ENCODE measurements around the gene GRK5. TPM values are rescaled to one million over a fixed set of nuclear protein-coding genes. Genes with fewer than 3 reads are reported as not detected.
A peak's percentile ranks its signal among the peaks of the same experiment; 100 is the strongest.

GRK5 gene
- total and polyA plus RNA-seq, 8 donors = 10.9 to 95.9 (median 34.0) TPM

DNA sequence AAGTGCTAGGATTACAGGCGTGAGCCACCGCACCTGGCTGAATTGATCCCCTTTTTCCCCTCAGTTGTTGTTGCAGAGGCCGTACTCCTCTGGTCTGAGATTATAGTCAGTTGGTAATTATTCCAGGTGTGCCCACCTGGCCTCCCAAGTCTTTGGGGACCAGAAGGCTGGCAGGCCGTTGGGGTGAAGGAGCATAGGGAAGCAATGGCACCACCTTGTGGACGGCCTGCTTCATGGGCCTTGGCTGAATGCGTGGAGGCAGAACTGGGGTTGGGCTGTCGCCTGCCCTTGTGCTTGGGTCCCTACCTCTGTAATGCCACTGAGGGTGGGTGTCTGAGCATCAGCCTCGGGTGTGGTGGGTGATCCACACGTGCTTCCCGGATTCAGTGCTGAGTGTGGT, 209.5 kb downstream of the GRK5 start:
- no peaks in the 10 kb centered on the region for H3K27me3 ChIP-seq
- H3K27ac ChIP-seq = peak overlapping the region in 4 of 5 donors; percentile 3 to 88 (median 32)
- peak; percentile 82 to 88 for DNase-seq
- WGBS, 5 donors = 38 to 58% (median 44%) methylated on average over 7 to 10 of the region's 10 CpGs
- no peaks in the 10 kb centered on the region for H3K9me3 ChIP-seq
- H3K4me1 ChIP-seq = peaks cover 16 to 47% (median 35%) of the 10 kb centered on the region in 4 donors
- H3K4me3 ChIP-seq = no peak overlapping the region
- H3K36me3 ChIP-seq = peaks cover 0 to 11% (median 6%) of the 10 kb centered on the region in 4 donors
- no peak for TF ChIP-seq POLR2A (IDR thresholded peaks at IDR 0.05)
- TF ChIP-seq POLR2AphosphoS5 (IDR thresholded peaks at IDR 0.05) = peak in 2 of 3 donors; percentile 30 to 41
- TF ChIP-seq EP300 (IDR thresholded peaks at IDR 0.05) = no peak
- TF ChIP-seq, protein P1, sequence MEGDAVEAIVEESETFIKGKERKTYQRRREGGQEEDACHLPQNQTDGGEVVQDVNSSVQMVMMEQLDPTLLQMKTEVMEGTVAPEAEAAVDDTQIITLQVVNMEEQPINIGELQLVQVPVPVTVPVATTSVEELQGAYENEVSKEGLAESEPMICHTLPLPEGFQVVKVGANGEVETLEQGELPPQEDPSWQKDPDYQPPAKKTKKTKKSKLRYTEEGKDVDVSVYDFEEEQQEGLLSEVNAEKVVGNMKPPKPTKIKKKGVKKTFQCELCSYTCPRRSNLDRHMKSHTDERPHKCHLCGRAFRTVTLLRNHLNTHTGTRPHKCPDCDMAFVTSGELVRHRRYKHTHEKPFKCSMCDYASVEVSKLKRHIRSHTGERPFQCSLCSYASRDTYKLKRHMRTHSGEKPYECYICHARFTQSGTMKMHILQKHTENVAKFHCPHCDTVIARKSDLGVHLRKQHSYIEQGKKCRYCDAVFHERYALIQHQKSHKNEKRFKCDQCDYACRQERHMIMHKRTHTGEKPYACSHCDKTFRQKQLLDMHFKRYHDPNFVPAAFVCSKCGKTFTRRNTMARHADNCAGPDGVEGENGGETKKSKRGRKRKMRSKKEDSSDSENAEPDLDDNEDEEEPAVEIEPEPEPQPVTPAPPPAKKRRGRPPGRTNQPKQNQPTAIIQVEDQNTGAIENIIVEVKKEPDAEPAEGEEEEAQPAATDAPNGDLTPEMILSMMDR (IDR thresholded peaks at IDR 0.05) = peak in 6 of 7 experiments; percentile 55 to 89 (median 71)
- intact Hi-C loops (cut with DNase I; ENCODE audit: low total_unique reads) = loop anchor here (10.0 kb wide), 1 partner anchor 212 kb away; the partner anchor contains the start of gene GRK5

DNA sequence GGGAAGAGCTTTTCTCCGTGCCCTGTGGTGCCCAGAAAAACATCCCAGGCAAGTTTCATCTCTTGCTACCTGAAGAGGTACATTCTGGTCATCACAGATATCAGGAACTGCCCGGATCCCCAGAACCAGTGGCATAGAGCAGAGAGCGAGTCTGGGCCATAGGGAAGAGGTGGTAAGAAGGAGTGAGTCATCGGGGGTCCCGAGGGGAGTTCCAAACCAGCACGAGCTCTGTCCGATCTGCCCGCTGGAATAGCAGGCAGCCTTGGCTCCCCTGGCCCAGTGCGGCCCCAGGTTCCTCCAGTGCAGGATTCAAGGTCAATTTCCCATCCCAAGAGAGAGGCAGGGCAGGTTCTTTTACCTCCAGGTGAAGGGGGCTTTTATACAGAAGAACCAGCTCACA, 210.5 kb downstream of the GRK5 start:
- Histone ChIP-seq H3K36me3 (peaks cover 0 to 13% (median 7%) of the 10 kb centered on the region in 4 donors), H3K27me3 (no peaks in the 10 kb centered on the region), H3K9me3 (no peaks in the 10 kb centered on the region), H3K4me3 (no peak overlapping the region), H3K27ac (peak overlapping the region in 1 of 5 donors; percentile 9), H3K4me1 (peaks cover 6 to 46% (median 33%) of the 10 kb centered on the region in 4 donors)
- TF ChIP-seq POLR2A (IDR thresholded peaks at IDR 0.05) (no peak), POLR2AphosphoS5 (IDR thresholded peaks at IDR 0.05) (no peak), EP300 (IDR thresholded peaks at IDR 0.05) (no peak)
- TF ChIP-seq, protein P1 (IDR thresholded peaks at IDR 0.05) = no peak
- intact Hi-C loops (cut with DNase I; ENCODE audit: low total_unique reads) = loop anchor here (10.0 kb wide), 1 partner anchor 213 kb away; the partner anchor contains the start of gene GRK5
- no peak for DNase-seq
- WGBS, 5 donors = 90 to 96% (median 94%) methylated on average over 2 to 9 of the region's 9 CpGs

DNA sequence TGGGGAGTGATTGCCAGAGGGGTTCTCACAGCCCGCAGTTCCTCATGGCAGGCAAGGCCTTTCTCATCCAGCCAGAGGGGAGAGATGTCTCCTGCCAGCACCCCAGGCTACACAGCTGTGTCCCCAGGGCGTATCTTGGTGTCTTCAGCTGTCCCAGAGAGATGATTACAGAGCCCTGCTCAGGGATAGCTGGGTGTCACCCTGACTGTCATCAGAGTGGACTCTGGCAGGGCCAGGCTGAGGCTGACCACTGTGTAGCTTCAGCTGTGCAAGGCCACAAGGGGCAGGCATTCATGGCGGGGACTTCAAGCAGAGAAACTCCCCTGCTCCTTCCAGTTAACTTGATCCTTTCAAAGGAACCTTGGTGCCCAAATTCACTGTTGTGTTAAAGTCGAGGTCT, 211.0 kb downstream of the GRK5 start:
- TF ChIP-seq POLR2AphosphoS5 (IDR thresholded peaks at IDR 0.05) = no peak
- TF ChIP-seq POLR2A (IDR thresholded peaks at IDR 0.05) = no peak
- TF ChIP-seq EP300 (IDR thresholded peaks at IDR 0.05) = no peak
- TF ChIP-seq, protein P1 (IDR thresholded peaks at IDR 0.05) = no peak
- H3K27ac ChIP-seq = peak overlapping the region in 1 of 5 donors; percentile 9
- H3K27me3 ChIP-seq = no peaks in the 10 kb centered on the region
- no peak overlapping the region for H3K4me3 ChIP-seq
- intact Hi-C loops (cut with DNase I; ENCODE audit: low total_unique reads) = loop anchor here (10.0 kb wide), 1 partner anchor 214 kb away; the partner anchor contains the start of gene GRK5
- no peaks in the 10 kb centered on the region for H3K9me3 ChIP-seq
- 75 to 88% (median 76%) methylated on average over 4 of the region's 4 CpGs for WGBS, 5 donors
- DNase-seq = no peak
- H3K4me1 ChIP-seq = peaks cover 1 to 40% (median 30%) of the 10 kb centered on the region in 4 donors
- H3K36me3 ChIP-seq = peaks cover 0 to 18% (median 12%) of the 10 kb centered on the region in 4 donors

DNA sequence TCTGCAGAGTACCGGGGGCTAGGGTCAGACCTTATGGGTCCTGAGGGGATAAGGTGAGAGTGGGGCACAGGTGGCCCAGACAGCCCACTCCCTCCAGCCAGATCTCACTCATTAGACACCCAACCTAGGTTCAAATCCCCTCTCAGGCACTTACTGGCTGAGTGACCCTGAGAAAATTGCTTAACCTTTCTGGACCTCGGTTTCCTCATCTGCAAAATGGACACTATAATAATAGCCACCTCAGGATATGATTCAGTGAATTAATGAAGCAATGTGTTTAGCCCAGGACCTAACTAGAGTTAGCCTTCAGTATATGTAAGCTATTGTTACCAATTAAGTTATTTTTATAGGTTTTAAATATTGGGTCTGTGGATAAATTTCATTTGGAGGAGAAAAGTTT, 212.6 kb downstream of the GRK5 start:
- DNase-seq = no peak
- Histone ChIP-seq H3K27me3 (no peaks in the 10 kb centered on the region), H3K36me3 (peaks cover 0 to 30% (median 23%) of the 10 kb centered on the region in 4 donors), H3K27ac (no peak overlapping the region), H3K4me1 (peaks cover 0 to 31% (median 23%) of the 10 kb centered on the region in 4 donors), H3K4me3 (no peak overlapping the region), H3K9me3 (no peaks in the 10 kb centered on the region)
- no peak for TF ChIP-seq POLR2AphosphoS5 (IDR thresholded peaks at IDR 0.05)
- TF ChIP-seq, protein P1 (IDR thresholded peaks at IDR 0.05) = no peak
- no peak for TF ChIP-seq POLR2A (IDR thresholded peaks at IDR 0.05)
- TF ChIP-seq EP300 (IDR thresholded peaks at IDR 0.05) = no peak
- intact Hi-C loops (cut with DNase I; ENCODE audit: low total_unique reads) = loop anchor here (10.0 kb wide), 1 partner anchor 215 kb away; the partner anchor contains the start of gene GRK5
- 91 to 100% (median 96%) methylated on average over 2 of the region's 2 CpGs for WGBS, 5 donors
